DND-41 (cell line): ENCODE data around the gene BORCS8.

ENCODE experiments used
- CTCF ChIP-seq: IDR thresholded peaks from 2 replicates; pipeline ENCODE4 v1.5.1; 2012; ENCODE audit warnings: borderline replicate concordance, low read length, moderate library complexity, mild to moderate bottlenecking; ENCODE audit not compliant: poor library complexity, severe bottlenecking; ENCODE audit errors: extremely low read depth
- EZH2 ChIP-seq: IDR thresholded peaks from 3 replicates; pipeline ENCODE4 v1.6.1; 2012; ENCODE audit warnings: borderline replicate concordance, low read depth, mild to moderate bottlenecking, moderate library complexity, low read length, inconsistent platforms; ENCODE audit not compliant: severe bottlenecking

GRCh38 chr19:19131989-19132388 lies 60.0 kb downstream of the BORCS8 start:
- no peak for TF ChIP-seq CTCF
- no peak for TF ChIP-seq EZH2
